HFFc6 (cell line): Measurements from ENCODE around the gene KLHL22. TPM values are rescaled to one million over a fixed set of nuclear protein-coding genes. Genes with fewer than 3 reads are reported as not detected.
"Not testable (repeated sequence)": the region's sequence is repeated elsewhere in the genome, so short reads cannot be mapped to it uniquely, and the experiment has no call there.

Experiments used
- DNase-seq: peaks from one replicate; pipeline ENCODE4 v3.0.0-alpha.2; 2018
- H3K27ac Mint-ChIP-seq: 2 replicates; pipeline ENCODE4 v1.8.0; 2020; ENCODE audit warnings: mild to moderate bottlenecking, mixed read lengths
- H3K27me3 Mint-ChIP-seq: 2 replicates; pipeline ENCODE4 v1.8.0; 2021; ENCODE audit warnings: mild to moderate bottlenecking, moderate library complexity, mixed read lengths; ENCODE audit not compliant: insufficient read depth
- H3K36me3 Mint-ChIP-seq: 2 replicates; pipeline ENCODE4 v1.8.0; 2021; ENCODE audit warnings: low read depth, mixed read lengths
- H3K4me1 Mint-ChIP-seq: 2 replicates; pipeline ENCODE4 v1.8.0; 2020; ENCODE audit warnings: low read depth, mixed read lengths
- H3K4me3 Mint-ChIP-seq: 2 replicates; pipeline ENCODE4 v1.8.0; 2020; ENCODE audit warnings: mild to moderate bottlenecking, moderate library complexity, mixed read lengths
- H3K9me3 Mint-ChIP-seq: 2 replicates; pipeline ENCODE4 v1.8.0; 2020; ENCODE audit warnings: mild to moderate bottlenecking, mixed read lengths
- total RNA-seq, 6 experiments: library from RNA; stranded (reverse); fragmentation: NEBNext Ultra II Directional; extraction: Animal tissue kit (Norgen Biotek cat#: 25700); gene quantifications; 2 replicates in 1 of 6; 3 replicates in 5 of 6; pipeline ENCODE4 v1.2.3, GENCODE V29; 2021
- TF ChIP-seq, protein P1 (sequence below): fragments of 200-600 bp; sonication (generic); IDR thresholded peaks from 2 replicates; pipeline ENCODE4 v1.5.0; 2021; ENCODE audit warnings: antibody characterized with exemption, mild to moderate bottlenecking

Gene KLHL22
- total RNA-seq, 6 experiments from 2014 or later, result 19.2 to 25.5 (median 21.6) TPM

DNA sequence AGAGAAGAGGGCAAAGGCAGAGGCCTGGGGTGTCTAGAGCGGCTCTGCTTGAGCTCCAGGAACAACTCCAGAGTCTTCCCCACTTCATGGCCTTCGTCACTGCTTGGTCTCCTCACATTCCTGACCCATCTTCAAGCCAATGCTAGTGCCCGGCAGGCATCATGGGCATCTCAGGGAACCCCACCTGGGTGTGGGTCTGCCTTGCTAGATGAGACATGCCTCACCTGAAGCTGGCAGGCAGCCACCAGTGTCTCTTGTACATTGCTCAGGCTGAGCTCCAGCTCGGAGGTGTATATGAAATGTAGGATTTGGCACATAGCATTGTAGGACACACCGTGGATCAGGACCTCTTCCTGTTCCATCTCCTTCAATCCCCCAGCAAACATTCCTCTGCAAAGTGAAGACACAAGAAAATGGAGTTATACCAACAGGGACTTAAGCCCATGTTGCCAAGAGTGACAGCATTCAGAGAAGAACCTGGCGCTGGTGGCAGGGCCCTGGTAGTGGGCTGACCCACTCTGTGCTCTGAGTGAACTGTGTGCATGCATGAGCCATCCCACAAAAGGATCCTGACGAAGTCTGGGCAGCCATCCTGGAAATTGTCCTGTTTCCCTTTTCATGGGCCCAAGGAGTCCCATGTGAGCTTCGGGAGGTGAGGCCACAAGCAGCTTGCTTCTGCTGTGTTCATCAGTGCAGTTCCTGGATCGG lies 24.3 kb downstream of the KLHL22 start:
- no peak for DNase-seq
- Mint-ChIP-seq H3K4me3 (no peak overlapping the region), H3K27ac (no peak overlapping the region), H3K36me3 (peaks cover 24% of the 10 kb centered on the region), H3K9me3 (no peaks in the 10 kb centered on the region), H3K4me1 (peaks cover 7% of the 10 kb centered on the region; the same call in 1 of the 2 replicates), H3K27me3 (peaks cover 3% of the 10 kb centered on the region)
- TF ChIP-seq, protein P1, sequence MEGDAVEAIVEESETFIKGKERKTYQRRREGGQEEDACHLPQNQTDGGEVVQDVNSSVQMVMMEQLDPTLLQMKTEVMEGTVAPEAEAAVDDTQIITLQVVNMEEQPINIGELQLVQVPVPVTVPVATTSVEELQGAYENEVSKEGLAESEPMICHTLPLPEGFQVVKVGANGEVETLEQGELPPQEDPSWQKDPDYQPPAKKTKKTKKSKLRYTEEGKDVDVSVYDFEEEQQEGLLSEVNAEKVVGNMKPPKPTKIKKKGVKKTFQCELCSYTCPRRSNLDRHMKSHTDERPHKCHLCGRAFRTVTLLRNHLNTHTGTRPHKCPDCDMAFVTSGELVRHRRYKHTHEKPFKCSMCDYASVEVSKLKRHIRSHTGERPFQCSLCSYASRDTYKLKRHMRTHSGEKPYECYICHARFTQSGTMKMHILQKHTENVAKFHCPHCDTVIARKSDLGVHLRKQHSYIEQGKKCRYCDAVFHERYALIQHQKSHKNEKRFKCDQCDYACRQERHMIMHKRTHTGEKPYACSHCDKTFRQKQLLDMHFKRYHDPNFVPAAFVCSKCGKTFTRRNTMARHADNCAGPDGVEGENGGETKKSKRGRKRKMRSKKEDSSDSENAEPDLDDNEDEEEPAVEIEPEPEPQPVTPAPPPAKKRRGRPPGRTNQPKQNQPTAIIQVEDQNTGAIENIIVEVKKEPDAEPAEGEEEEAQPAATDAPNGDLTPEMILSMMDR, result no peak

DNA sequence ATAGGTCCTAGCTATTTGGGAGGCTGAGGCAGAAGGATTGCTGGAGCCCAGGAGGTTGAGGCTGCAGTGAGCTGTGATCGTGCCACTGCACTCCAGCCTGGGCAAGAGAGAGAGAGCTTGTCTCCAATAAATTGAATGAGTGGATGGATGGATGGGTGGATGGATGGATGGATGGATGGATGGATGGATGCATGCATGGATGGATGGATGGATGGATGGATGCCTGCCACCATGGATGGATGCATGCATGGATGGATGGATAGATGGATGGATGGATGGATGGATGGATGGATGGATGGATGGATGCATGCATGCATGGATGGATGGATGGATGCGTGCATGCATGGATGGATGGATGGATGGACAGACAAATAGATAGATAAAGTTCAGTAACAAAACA lies 25.1 kb downstream of the KLHL22 start:
- not testable (repeated sequence) for H3K4me1 Mint-ChIP-seq, H3K9me3 Mint-ChIP-seq, DNase-seq, H3K27me3 Mint-ChIP-seq, H3K4me3 Mint-ChIP-seq, H3K27ac Mint-ChIP-seq
- peaks cover 24% of the 10 kb centered on the region for H3K36me3 Mint-ChIP-seq

DNA sequence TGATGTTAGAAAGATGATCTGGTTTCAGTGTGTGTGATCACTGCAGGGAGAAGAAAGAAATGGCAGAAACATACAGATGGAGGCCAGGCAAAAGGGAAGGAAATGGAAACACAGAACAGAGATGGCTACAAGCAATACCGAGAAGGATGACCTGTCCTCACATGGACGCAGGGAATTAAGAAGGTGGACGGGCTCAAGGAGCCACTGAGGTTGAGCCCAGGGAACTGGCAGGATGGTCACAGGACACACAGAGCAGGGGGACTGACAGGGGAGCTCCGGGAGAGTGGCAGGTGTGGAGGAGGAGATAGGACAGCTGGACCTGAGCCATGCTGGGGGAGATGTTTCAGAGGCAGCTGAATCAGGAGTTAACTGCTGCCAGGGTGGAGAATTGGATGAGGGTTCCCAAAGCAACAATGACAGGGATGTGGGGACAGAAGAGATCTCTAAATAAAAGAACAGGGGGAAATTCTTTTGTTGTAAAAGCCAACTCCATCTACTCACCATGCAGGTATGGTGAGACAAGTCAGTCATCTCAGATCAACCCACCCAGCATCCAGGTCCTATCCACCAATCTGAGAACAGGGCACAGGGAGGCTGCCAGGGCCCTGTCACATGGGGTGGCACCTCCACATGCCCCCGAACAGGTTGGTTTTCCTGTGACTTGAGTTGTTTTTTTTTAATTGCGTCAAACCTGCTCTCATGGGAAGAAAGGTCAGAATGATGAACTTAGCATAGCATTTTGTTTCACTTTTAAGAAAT lies 26.3 kb downstream of the KLHL22 start:
- Mint-ChIP-seq H3K36me3 (peaks cover 24% of the 10 kb centered on the region), H3K27ac (no peak overlapping the region), H3K4me1 (peaks cover 7% of the 10 kb centered on the region; the same call in 1 of the 2 replicates), H3K4me3 (no peak overlapping the region), H3K27me3 (peaks cover 3% of the 10 kb centered on the region; the same call in 1 of the 2 replicates), H3K9me3 (no peaks in the 10 kb centered on the region)
- TF ChIP-seq, protein P1, result no peak
- DNase-seq, result no peak

DNA sequence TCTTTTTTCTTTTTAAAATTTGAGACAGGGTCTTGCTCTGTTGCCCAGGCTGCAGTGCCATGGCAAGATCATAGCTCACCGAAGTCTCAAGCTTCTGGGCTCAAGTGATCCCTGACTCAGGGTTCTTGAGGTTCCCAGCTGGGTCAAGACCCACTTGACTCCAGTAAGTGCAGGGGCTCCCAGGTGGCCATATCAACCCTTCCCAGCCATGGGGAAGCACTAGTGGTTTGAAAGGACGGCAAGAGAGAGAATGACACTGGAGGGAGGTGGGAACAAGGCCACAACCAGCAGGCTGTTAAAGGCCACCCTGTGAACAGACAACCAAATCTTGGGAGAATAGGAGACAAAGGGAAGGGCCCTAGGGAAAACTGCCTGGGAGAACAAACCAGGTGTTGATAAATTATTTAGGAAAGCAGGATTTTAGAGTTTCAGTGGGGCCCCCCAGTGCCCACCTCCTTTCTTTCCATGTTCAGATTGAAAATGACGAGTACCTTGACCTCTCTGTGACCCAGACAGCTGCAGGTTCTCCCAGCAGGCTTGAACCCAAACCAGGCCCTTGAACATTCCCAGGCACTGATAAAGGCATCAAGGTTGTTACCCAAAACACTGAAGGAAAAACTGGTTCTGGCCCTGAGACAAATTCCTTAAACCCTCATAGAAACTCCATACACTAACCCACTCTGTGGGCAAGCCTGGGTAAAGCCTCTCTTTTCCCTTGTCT lies 28.8 kb downstream of the KLHL22 start:
- peaks cover 23% of the 10 kb centered on the region for H3K36me3 Mint-ChIP-seq
- no peaks in the 10 kb centered on the region for H3K9me3 Mint-ChIP-seq
- no peak for DNase-seq
- peaks cover under 1% of the 10 kb centered on the region; the same call in 1 of the 2 replicates for H3K27me3 Mint-ChIP-seq
- no peak overlapping the region for H3K27ac Mint-ChIP-seq
- TF ChIP-seq, protein P1, result no peak
- peaks cover 4% of the 10 kb centered on the region; the same call in 1 of the 2 replicates for H3K4me1 Mint-ChIP-seq
- H3K4me3 Mint-ChIP-seq, result no peak overlapping the region

DNA sequence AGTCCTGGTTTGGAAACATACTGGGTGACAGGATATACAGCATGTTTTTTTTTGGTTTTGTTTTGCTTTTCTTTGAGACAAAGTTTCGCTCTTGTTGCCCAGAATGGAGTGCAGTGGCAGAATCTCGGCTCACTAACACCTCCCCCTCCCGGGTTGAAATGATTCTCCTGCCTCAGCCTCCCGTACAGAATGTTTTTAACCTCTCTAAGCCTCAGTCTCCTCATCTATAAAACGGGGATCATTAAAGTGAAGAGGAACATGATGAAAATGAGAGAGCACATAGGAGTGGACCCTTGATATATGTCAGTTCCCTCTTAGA lies 29.9 kb downstream of the KLHL22 start:
- no peaks in the 10 kb centered on the region for H3K27me3 Mint-ChIP-seq
- no peak for DNase-seq
- H3K36me3 Mint-ChIP-seq, result peaks cover 13% of the 10 kb centered on the region
- TF ChIP-seq, protein P1, result no peak
- no peak overlapping the region for H3K4me3 Mint-ChIP-seq
- no peak overlapping the region for H3K27ac Mint-ChIP-seq
- no peaks in the 10 kb centered on the region for H3K4me1 Mint-ChIP-seq
- H3K9me3 Mint-ChIP-seq, result no peaks in the 10 kb centered on the region
